Right lobe of liver (tissue), 4 donors: Measurements from ENCODE around the gene LPAR3.

Experiments used
- POLR2A ChIP-seq: fragments of 450-650 bp; IDR thresholded peaks from one replicate; pipeline ENCODE4 v1.6.1; 2017; ENCODE audit warnings: antibody characterized with exemption, mild to moderate bottlenecking
- TF ChIP-seq, protein P1 (sequence below), 4 donors: fragments of 200-600 bp in 3 of 4; fragments of 450-650 bp in 1 of 4; IDR thresholded peaks; one replicate each; pipeline versions ENCODE4 v1.5.1 to v1.8.0; 2016 to 2022; ENCODE audit warnings: antibody characterized with exemption in 4 of 4, mild to moderate bottlenecking in 2 of 4
- donor health status: DM: no; HTN: no; CAD: no.
- donor health status: DM: no; HTN: no; CAD: no.
- donor health status: DM: no; HTN: yes; CAD: no.

DNA sequence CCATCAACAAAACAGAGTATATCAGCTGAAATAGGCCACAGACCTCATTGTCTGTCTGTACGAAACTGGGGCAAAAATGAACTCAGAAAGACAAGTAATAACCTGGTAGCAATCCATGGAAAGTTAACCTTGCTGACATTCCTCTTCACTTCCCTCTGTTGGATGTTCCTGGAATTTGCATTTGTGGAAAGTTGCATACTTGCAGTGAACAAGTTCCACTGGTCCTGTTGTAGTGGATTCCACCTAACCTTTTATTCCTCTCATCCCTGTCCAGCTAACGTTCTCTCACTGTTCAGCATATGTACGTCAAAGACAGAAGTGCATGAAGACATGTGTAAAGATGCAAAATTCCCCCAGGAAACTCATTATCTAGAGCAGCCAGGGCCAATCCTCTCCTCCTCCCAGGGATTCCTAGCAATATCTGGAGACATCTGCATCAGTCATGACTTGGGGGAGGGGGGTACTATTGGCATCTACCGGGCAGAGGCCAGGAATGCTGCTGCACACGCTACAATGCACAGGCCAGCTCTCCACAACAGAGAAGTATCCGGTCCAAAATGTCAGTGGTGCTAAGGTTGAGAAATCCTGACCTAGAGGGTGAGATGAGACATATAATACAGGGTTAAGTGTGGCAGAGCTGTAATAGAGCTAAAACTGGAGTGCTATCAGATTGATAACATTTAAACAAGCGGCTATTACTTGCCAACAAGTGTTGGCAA, 8.2 kb downstream of the LPAR3 start:
- TF ChIP-seq, protein P1, sequence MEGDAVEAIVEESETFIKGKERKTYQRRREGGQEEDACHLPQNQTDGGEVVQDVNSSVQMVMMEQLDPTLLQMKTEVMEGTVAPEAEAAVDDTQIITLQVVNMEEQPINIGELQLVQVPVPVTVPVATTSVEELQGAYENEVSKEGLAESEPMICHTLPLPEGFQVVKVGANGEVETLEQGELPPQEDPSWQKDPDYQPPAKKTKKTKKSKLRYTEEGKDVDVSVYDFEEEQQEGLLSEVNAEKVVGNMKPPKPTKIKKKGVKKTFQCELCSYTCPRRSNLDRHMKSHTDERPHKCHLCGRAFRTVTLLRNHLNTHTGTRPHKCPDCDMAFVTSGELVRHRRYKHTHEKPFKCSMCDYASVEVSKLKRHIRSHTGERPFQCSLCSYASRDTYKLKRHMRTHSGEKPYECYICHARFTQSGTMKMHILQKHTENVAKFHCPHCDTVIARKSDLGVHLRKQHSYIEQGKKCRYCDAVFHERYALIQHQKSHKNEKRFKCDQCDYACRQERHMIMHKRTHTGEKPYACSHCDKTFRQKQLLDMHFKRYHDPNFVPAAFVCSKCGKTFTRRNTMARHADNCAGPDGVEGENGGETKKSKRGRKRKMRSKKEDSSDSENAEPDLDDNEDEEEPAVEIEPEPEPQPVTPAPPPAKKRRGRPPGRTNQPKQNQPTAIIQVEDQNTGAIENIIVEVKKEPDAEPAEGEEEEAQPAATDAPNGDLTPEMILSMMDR (IDR thresholded peaks at IDR 0.05), result no peak
- no peak for TF ChIP-seq POLR2A
